Prostate gland (tissue), 2 donors: ENCODE data around the gene ARMC9.
"Not testable (repeated sequence)": the region's sequence is repeated elsewhere in the genome, so short reads cannot be mapped to it uniquely, and the experiment has no call there.

ENCODE experiments used
- CTCF ChIP-seq, 4 experiments: fragments of 200-600 bp in 2 of 4; fragments of 450-650 bp in 2 of 4; sonication (generic) in 2 of 4; IDR thresholded peaks; 1 replicate in 3 of 4; 2 replicates in 1 of 4; pipeline ENCODE4 v1.5.1; 2016 to 2019; ENCODE audit warnings: antibody characterized with exemption in 4 of 4, mild to moderate bottlenecking in 2 of 4, moderate library complexity in 2 of 4
- POLR2A ChIP-seq: fragments of 450-650 bp; IDR thresholded peaks from one replicate; pipeline ENCODE4 v1.6.1; 2016; ENCODE audit warnings: antibody characterized with exemption, mild to moderate bottlenecking

DNA sequence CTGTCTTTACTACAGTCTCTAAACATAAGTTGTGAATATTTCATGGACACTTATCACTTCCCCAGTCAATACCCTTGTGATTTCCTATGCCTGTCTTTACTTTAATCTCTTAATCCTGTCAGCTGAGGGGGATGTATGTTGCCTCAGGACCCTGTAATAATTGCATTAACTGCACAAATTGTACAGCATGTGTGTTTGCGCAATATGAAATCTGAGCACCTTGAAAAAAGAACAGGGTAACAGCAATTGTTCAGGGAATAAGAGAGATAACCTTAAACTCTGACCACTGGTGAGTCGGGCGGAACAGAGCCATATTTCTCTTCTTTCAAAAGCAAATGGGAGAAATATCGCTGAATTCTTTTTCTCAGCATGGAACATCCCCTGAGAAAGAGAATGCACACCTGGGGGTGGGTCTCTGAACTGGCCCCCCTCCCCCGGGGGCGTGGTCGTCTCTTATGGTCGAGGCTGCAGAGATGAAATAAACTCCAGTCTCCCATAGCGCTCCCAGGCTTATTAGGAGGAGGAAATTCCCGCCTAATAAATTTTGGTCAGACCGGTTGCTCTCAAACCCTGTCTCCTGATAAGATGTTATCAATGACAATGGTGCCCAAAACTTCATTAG is 177.7 kb downstream of the ARMC9 start:
- not testable (repeated sequence) for TF ChIP-seq POLR2A; CTCF (IDR thresholded peaks at IDR 0.05)
